OCI-LY1 (cell line): ENCODE results near the gene REXO4.

Experiments used
- H2AFZ ChIP-seq: fragments of 200-600 bp; sonication (generic), shearing (Covaris generic); 2 replicates; pipeline ENCODE4 v1.6.0; 2014; ENCODE audit warnings: antibody characterized with exemption, mild to moderate bottlenecking, low read length
- H3F3A ChIP-seq: fragments of 200-600 bp; sonication (generic), shearing (Covaris generic); 2 replicates; pipeline ENCODE4 v1.6.0; 2014; ENCODE audit warnings: mild to moderate bottlenecking, antibody characterized with exemption, low read length, moderate library complexity; ENCODE audit not compliant: insufficient read depth
- H3K27ac ChIP-seq: fragments of 200-600 bp; sonication (generic); 2 replicates; pipeline ENCODE4 v1.5.1; 2014; ENCODE audit warnings: low read length, mixed run types, mild to moderate bottlenecking, low read depth; ENCODE audit not compliant: poor library complexity, severe bottlenecking
- H3K27me3 ChIP-seq: fragments of 200-600 bp; sonication (generic); 2 replicates; pipeline ENCODE4 v1.6.0; 2014; ENCODE audit warnings: antibody characterized with exemption, mild to moderate bottlenecking, low read length, moderate library complexity; ENCODE audit not compliant: insufficient read depth
- H3K36me3 ChIP-seq: fragments of 200-600 bp; sonication (generic); 2 replicates; pipeline ENCODE4 v1.6.1; 2014; ENCODE audit warnings: mild to moderate bottlenecking, antibody characterized with exemption, low read length, moderate library complexity, mixed read lengths; ENCODE audit not compliant: insufficient read depth
- H3K4me1 ChIP-seq: fragments of 200-600 bp; sonication (generic); 2 replicates; pipeline ENCODE4 v1.5.1; 2014; ENCODE audit warnings: mild to moderate bottlenecking, low read length, moderate library complexity; ENCODE audit not compliant: insufficient read depth, severe bottlenecking
- H3K4me2 ChIP-seq: fragments of 200-600 bp; sonication (generic), shearing (Covaris generic); 2 replicates; pipeline ENCODE4 v1.6.1; 2014; ENCODE audit warnings: low read length
- H3K4me3 ChIP-seq: fragments of 200-600 bp; sonication (generic); 2 replicates; pipeline ENCODE4 v1.5.1; 2014; ENCODE audit warnings: low read length, low read depth, mild to moderate bottlenecking, mixed read lengths; ENCODE audit not compliant: poor library complexity, severe bottlenecking
- H3K79me2 ChIP-seq: fragments of 200-600 bp; shearing (Covaris generic); 2 replicates; pipeline ENCODE4 v1.6.1; 2016; ENCODE audit warnings: mixed run types, low read length, mixed read lengths; ENCODE audit not compliant: insufficient read depth
- H3K9ac ChIP-seq: fragments of 200-600 bp; sonication (generic), shearing (Covaris generic); 2 replicates; pipeline ENCODE4 v1.6.1; 2014; ENCODE audit warnings: mild to moderate bottlenecking, low read length, mixed read lengths
- H3K9me2 ChIP-seq: fragments of 200-600 bp; sonication (generic), shearing (Covaris generic); 2 replicates; pipeline ENCODE4 v1.6.1; 2014; ENCODE audit warnings: low read depth, mild to moderate bottlenecking, low read length, mixed read lengths
- H3K9me3 ChIP-seq: fragments of 200-600 bp; shearing (Covaris generic); 2 replicates; pipeline ENCODE4 v1.6.1; 2014; ENCODE audit warnings: low read length, mixed read lengths
- H4K20me1 ChIP-seq: fragments of 200-600 bp; sonication (generic), shearing (Covaris generic); 2 replicates; pipeline ENCODE4 v1.6.0; 2016; ENCODE audit warnings: mild to moderate bottlenecking, low read length; ENCODE audit not compliant: insufficient read depth
- CTCF ChIP-seq: fragments of 200-600 bp; sonication (generic), shearing (Covaris generic); IDR thresholded peaks from 2 replicates; pipeline ENCODE4 v1.5.1; 2017; ENCODE audit warnings: mild to moderate bottlenecking, antibody characterized with exemption, low read length, moderate library complexity, mixed read lengths
- EZH2 ChIP-seq: fragments of 200-600 bp; sonication (generic), shearing (Covaris generic); IDR thresholded peaks from 2 replicates; pipeline ENCODE4 v1.8.0; 2017; ENCODE audit warnings: borderline replicate concordance, mixed run types, mild to moderate bottlenecking, antibody characterized with exemption, low read length, moderate library complexity, mixed read lengths

REXO4 gene

GRCh38 chr9:133464638-133465037 lies 46.8 kb upstream of the REXO4 start:
- no peak overlapping the region for H3K9ac ChIP-seq
- H3K79me2 ChIP-seq: no peaks in the 10 kb centered on the region
- H4K20me1 ChIP-seq: no peaks in the 10 kb centered on the region
- TF ChIP-seq CTCF: no peak
- TF ChIP-seq EZH2: no peak
- H3K4me2 ChIP-seq: no peak overlapping the region
- no peak overlapping the region for H2AFZ ChIP-seq
- no peak overlapping the region for H3K27ac ChIP-seq
- no peaks in the 10 kb centered on the region for H3K36me3 ChIP-seq
- no peaks in the 10 kb centered on the region for H3K9me3 ChIP-seq
- no peaks in the 10 kb centered on the region; the same call in 1 of the 2 replicates for H3K27me3 ChIP-seq
- H3K9me2 ChIP-seq: no peaks in the 10 kb centered on the region
- no peaks in the 10 kb centered on the region for H3F3A ChIP-seq
- H3K4me3 ChIP-seq: no peak overlapping the region
- peaks cover 6% of the 10 kb centered on the region for H3K4me1 ChIP-seq

GRCh38 chr9:133463864-133464615 lies 46.2 kb upstream of the REXO4 start:
- no peak overlapping the region for H3K9ac ChIP-seq
- no peaks in the 10 kb centered on the region; the same call in 1 of the 2 replicates for H3K27me3 ChIP-seq
- TF ChIP-seq EZH2 (no peak), CTCF (no peak)
- no peak overlapping the region for H3K4me3 ChIP-seq
- no peak overlapping the region for H3K27ac ChIP-seq
- no peaks in the 10 kb centered on the region for H4K20me1 ChIP-seq
- H3F3A ChIP-seq: no peaks in the 10 kb centered on the region
- no peak overlapping the region for H2AFZ ChIP-seq
- H3K9me3 ChIP-seq: no peaks in the 10 kb centered on the region
- H3K9me2 ChIP-seq: no peaks in the 10 kb centered on the region
- H3K4me2 ChIP-seq: no peak overlapping the region
- H3K4me1 ChIP-seq: peaks cover 11% of the 10 kb centered on the region
- H3K36me3 ChIP-seq: no peaks in the 10 kb centered on the region
- no peaks in the 10 kb centered on the region for H3K79me2 ChIP-seq

- Histone ChIP-seq H3K9me2 (no peaks in the 10 kb centered on the region), H3K79me2 (no peaks in the 10 kb centered on the region), H2AFZ (no peak overlapping the region), H3K9ac (no peak overlapping the region), H3K27me3 (no peaks in the 10 kb centered on the region; the same call in 1 of the 2 replicates), H3K4me3 (no peak overlapping the region), H3K4me1 (peaks cover 13% of the 10 kb centered on the region), H3K4me2 (no peak overlapping the region), H3K9me3 (no peaks in the 10 kb centered on the region), H3K27ac (no peak overlapping the region), H3F3A (no peaks in the 10 kb centered on the region), H3K36me3 (no peaks in the 10 kb centered on the region), H4K20me1 (no peaks in the 10 kb centered on the region)
- TF ChIP-seq CTCF: peak; percentile 77
- TF ChIP-seq EZH2: no peak
These were observed 45.5 kb upstream of the REXO4 start for GRCh38 chr9:133463234-133463863.
